Measurements from ENCODE around the gene FGFR2.

The FGFR2 gene

DNA sequence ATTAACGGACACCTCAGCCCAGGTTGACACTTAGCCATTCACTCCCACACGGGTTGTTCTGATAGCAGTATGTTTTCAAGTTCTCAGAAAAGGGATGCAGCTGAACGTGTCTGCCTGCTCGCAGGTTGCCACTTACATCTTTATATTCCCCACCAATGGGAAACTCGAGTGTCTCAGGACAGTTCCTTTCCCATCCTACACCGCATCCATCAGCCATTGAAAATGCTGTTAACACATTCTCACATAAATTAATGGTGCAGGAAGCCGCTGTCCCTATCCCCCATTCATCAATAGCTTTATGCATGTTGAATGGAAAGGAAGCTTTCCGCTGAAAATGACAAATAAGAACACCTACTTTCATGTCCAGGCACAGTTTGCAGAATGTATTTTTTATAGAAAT is 1.7 kb upstream of the FGFR2 start:
- no peak for TF ChIP-seq CTCF (IDR thresholded peaks at IDR 0.05; ENCODE audit: low read depth, low read length)

DNA sequence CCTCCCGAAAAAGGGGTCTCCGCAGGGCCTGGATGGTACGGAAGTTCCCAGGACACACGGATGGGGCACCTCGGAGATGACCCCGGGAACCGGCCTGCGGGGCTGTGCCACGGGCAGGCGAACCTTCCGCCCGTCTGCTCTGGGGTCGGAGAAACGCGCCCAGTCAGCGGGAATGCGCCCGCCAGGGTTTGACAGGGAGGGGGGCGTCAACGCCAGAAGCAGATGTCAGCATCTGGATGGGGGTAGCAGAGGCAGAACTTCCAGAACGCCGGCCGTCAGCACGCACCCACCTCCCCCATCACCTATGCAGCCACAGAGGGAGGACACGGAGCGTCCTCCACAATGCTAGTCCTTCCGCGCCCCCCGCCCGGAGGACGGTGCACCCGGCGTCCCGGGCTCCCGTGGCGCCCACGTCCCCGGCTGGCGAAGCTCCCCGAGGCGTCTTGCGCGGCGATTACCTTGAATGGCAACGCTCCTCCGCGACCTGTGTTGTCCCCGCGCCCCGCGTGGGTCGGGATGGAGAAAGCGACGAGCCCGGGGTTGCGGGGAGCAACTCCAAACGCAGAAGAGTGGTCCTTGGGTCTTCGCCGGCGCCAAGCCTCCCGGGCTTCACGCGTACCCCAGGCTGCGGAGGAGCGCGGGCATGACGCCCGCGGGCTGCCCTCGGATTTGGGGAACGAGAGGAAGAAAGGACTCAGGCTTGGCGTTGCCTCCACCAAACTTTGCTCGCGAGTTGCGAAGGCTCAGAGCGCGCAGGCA is 561 bp downstream of the FGFR2 start:
- no peak for DNase-seq (ENCODE audit: extremely low read depth, low read depth)
- TF ChIP-seq CTCF (IDR thresholded peaks at IDR 0.05; ENCODE audit: low read depth, low read length) = no peak

More for the DNA sequence above, 1.7 kb upstream of the FGFR2 start:
- no peak for DNase-seq (ENCODE audit: extremely low read depth, low read depth)

- no peak for TF ChIP-seq CTCF (IDR thresholded peaks at IDR 0.05; ENCODE audit: low read depth, low read length)
- DNase-seq (ENCODE audit: extremely low read depth, low read depth) = no peak
Measured at GRCh38 chr10:121596689-121597503, 1.3 kb downstream of the FGFR2 start.

- DNase-seq (ENCODE audit: extremely low read depth, low read depth) = no peak
- no peak for TF ChIP-seq CTCF (IDR thresholded peaks at IDR 0.05; ENCODE audit: low read depth, low read length)
Measured at GRCh38 chr10:121595806-121596688, 2.2 kb downstream of the FGFR2 start.

GRCh38 chr10:121595351-121595805 is 2.9 kb downstream of the FGFR2 start:
- no peak for TF ChIP-seq CTCF (IDR thresholded peaks at IDR 0.05; ENCODE audit: low read depth, low read length)
- no peak for DNase-seq (ENCODE audit: extremely low read depth, low read depth)

DNA sequence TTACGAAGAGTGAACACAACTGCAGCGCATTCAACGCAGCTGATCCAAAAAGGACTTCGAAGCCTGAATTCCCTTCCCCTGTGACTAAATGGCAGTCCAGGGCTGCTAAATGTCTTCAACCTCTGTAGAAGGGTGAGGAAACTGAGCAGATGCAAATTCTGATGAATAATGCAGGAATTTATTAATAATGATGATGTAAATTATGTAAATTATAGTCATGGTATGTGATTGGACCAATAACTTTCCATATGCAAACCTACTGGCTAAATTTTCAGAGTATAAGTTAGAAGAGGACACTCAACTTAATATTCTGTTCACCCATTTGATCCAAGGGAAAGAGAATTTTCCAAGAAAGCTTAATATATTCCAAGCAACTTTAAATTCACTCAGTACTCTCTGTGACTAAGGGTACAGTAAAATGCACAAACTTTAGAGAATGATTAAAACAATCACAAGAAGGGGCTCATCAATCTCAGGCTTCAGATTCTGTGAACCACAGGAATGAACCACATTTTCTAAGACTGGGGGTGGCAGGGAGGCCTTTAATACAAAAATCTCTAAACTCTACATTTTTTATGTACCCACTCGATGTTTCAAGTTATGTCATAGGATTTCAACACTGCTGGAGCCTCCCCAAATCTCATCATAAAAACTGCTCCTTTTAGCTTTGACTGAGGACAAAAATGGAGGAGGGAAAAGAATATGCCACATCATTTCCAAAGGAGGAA is 3.5 kb downstream of the FGFR2 start:
- TF ChIP-seq CTCF (IDR thresholded peaks at IDR 0.05; ENCODE audit: low read depth, low read length) = no peak
- DNase-seq (ENCODE audit: extremely low read depth, low read depth) = no peak
